Neural cell (in vitro differentiated cells): ENCODE results near the gene TAOK1.

Source experiments
- CTCF ChIP-seq: fragments of 450-650 bp; IDR thresholded peaks from 2 replicates; pipeline ENCODE4 v1.5.1; 2014; ENCODE audit warnings: antibody characterized with exemption, mild to moderate bottlenecking, moderate library complexity; ENCODE audit not compliant: poor library complexity, severe bottlenecking
- EZH2 ChIP-seq: fragments of 200-600, 300-800 bp; shearing (Covaris generic), sonication (generic); IDR thresholded peaks from 2 replicates; pipeline ENCODE4 v1.6.1; 2014; ENCODE audit warnings: antibody characterized with exemption, low read length, borderline replicate concordance, mild to moderate bottlenecking; ENCODE audit not compliant: insufficient read depth, poor library complexity, severe bottlenecking
- MXI1 ChIP-seq: fragments of 450-650 bp; conservative IDR thresholded peaks from 2 replicates; pipeline ENCODE4 v1.6.1; 2014; ENCODE audit warnings: antibody characterized with exemption, mild to moderate bottlenecking; ENCODE audit not compliant: poor library complexity, severe bottlenecking
- POLR2AphosphoS5 ChIP-seq: IDR thresholded peaks from 2 replicates; pipeline ENCODE4 v1.6.1; 2012
- RAD21 ChIP-seq: fragments of 450-650 bp; conservative IDR thresholded peaks from 2 replicates; pipeline ENCODE4 v1.6.1; 2014; ENCODE audit warnings: antibody characterized with exemption, mild to moderate bottlenecking, moderate library complexity
- REST ChIP-seq: IDR thresholded peaks from 2 replicates; pipeline ENCODE4 v1.6.1; 2012; ENCODE audit warnings: borderline replicate concordance
- TAF1 ChIP-seq: IDR thresholded peaks from 2 replicates; pipeline ENCODE4 v1.6.1; 2012; ENCODE audit warnings: low read depth

DNA sequence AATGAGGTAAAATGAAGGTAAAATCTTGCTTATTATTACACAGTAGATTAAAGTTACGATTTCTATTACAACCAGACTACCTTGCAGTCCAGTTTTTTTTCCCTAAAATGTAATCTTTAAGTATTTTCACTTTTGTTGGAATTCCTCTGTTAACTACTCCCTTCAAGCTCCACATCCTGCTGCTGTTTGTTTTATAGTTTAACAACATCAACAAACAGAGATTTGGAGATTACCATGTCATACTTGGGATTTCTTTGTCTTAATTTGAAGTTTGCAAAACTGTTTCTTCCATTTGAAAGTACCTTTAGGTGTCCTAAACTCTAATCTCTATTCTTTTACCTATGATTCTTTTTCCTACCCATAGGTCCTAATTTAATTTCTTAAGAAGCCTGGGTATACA lies 93.3 kb downstream of the TAOK1 start:
- TF ChIP-seq CTCF (no peak), MXI1 (no peak), POLR2AphosphoS5 (no peak), TAF1 (no peak), EZH2 (no peak), REST (no peak), RAD21 (no peak)
